ENCODE data around the gene ADARB1.

The ADARB1 gene

DNA sequence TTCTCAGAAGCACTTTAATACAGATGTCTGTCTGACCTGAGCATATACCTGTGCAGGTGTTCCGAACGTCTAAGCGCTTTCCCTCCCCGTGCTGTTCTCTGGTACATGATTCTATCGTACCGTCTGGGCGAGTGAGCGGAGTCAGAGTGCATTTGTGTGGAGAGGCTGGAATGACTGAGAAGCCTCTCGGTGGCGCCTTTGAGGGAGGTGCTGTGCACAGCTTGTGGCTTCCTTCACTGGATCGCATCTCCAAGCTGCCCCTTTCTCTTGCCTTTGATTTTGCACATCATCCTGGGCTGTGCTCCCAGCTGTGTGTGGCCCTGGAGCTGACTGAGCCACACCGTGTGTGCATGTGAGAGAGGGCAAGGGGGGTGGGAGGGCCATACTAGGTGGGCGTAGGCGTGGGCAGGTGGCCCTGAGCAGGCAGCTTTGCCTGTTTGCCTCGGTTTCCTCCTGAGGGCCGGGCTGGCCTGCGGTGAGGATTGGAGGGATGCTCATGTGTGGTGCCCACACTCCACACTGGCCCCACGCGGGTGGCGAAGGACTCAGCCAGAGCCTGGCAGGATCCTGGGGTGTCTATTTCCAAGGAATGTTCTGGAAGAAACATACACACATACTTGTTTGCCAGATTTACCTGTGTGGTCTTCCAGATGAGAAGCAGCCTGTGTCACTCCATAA lies 105.3 kb downstream of the ADARB1 start:
- Histone ChIP-seq H3K36me3 (ENCODE audit: control insufficient read depth, insufficient read depth, low read length) (no peaks in the 10 kb centered on the region), H3K4me3 (replicated peaks; ENCODE audit: low read depth, low read length) (no peak overlapping the region), H3K27me3 (replicated peaks; ENCODE audit: control insufficient read depth, insufficient read depth, low read length) (no peaks in the 10 kb centered on the region; the same call in 1 of the 2 replicates)
- TF ChIP-seq, protein P1, sequence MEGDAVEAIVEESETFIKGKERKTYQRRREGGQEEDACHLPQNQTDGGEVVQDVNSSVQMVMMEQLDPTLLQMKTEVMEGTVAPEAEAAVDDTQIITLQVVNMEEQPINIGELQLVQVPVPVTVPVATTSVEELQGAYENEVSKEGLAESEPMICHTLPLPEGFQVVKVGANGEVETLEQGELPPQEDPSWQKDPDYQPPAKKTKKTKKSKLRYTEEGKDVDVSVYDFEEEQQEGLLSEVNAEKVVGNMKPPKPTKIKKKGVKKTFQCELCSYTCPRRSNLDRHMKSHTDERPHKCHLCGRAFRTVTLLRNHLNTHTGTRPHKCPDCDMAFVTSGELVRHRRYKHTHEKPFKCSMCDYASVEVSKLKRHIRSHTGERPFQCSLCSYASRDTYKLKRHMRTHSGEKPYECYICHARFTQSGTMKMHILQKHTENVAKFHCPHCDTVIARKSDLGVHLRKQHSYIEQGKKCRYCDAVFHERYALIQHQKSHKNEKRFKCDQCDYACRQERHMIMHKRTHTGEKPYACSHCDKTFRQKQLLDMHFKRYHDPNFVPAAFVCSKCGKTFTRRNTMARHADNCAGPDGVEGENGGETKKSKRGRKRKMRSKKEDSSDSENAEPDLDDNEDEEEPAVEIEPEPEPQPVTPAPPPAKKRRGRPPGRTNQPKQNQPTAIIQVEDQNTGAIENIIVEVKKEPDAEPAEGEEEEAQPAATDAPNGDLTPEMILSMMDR (IDR thresholded peaks at IDR 0.05; ENCODE audit: insufficient read depth, low read length, poor library complexity, severe bottlenecking), result no peak
- DNase-seq (ENCODE audit: extremely low read depth, insufficient read length), result no peak

GRCh38 chr21:45180246-45180599 lies 105.8 kb downstream of the ADARB1 start:
- no peaks in the 10 kb centered on the region; the same call in 1 of the 2 replicates for H3K27me3 ChIP-seq (replicated peaks; ENCODE audit: control insufficient read depth, insufficient read depth, low read length)
- no peak for DNase-seq (ENCODE audit: extremely low read depth, insufficient read length)
- TF ChIP-seq, protein P1 (IDR thresholded peaks at IDR 0.05; ENCODE audit: insufficient read depth, low read length, poor library complexity, severe bottlenecking), result no peak
- H3K36me3 ChIP-seq (ENCODE audit: control insufficient read depth, insufficient read depth, low read length), result no peaks in the 10 kb centered on the region
- H3K4me3 ChIP-seq (replicated peaks; ENCODE audit: low read depth, low read length), result no peak overlapping the region

DNA sequence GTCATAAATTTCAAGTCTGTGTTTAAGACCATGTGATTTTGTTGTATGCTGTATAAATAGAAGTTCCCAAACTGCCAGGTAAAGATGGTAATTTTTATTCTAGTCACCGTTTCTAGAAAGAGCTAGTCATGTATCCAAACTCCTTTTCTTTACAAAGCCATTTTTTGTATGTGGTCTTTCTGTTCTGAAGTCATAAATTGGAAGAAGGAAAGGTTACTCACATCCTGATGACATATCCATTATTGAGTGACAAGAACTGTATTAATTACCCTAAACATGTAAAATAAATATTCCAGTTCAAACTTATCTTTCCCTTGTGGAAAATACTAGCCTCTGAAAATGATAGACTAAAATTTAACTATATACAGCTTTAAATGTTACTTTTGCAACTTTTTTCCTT lies 108.6 kb downstream of the ADARB1 start:
- TF ChIP-seq, protein P1 (IDR thresholded peaks at IDR 0.05; ENCODE audit: insufficient read depth, low read length, poor library complexity, severe bottlenecking), result no peak
- H3K4me3 ChIP-seq (replicated peaks; ENCODE audit: low read depth, low read length), result no peak overlapping the region
- no peak for DNase-seq (ENCODE audit: extremely low read depth, insufficient read length)
- H3K36me3 ChIP-seq (ENCODE audit: control insufficient read depth, insufficient read depth, low read length), result no peaks in the 10 kb centered on the region
- no peaks in the 10 kb centered on the region; the same call in 1 of the 2 replicates for H3K27me3 ChIP-seq (replicated peaks; ENCODE audit: control insufficient read depth, insufficient read depth, low read length)

DNA sequence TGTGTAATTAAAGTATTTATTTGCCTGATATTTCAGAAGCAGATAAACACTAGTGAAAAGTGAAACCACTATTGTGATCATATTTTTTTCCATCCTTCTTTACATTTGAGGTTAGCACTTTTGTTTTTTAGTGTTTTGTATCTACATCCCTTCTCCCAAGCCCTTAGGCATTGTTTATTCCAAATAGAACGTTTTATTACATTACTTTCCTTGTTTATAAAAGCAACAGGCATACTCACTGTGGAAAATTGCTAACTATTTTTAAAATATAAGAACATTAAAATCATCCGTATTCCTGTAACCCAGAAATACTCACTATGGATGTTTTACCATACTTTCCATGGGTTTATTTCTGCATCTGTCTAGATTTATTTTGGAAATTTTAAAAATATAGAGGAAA lies 109.5 kb downstream of the ADARB1 start:
- no peaks in the 10 kb centered on the region for H3K36me3 ChIP-seq (ENCODE audit: control insufficient read depth, insufficient read depth, low read length)
- H3K27me3 ChIP-seq (replicated peaks; ENCODE audit: control insufficient read depth, insufficient read depth, low read length), result no peaks in the 10 kb centered on the region; the same call in 1 of the 2 replicates
- TF ChIP-seq, protein P1 (IDR thresholded peaks at IDR 0.05; ENCODE audit: insufficient read depth, low read length, poor library complexity, severe bottlenecking), result no peak
- H3K4me3 ChIP-seq (replicated peaks; ENCODE audit: low read depth, low read length), result no peak overlapping the region
- no peak for DNase-seq (ENCODE audit: extremely low read depth, insufficient read length)

GRCh38 chr21:45184869-45185268 lies 110.5 kb downstream of the ADARB1 start:
- no peak for DNase-seq (ENCODE audit: extremely low read depth, insufficient read length)
- Histone ChIP-seq H3K27me3 (replicated peaks; ENCODE audit: control insufficient read depth, insufficient read depth, low read length) (no peaks in the 10 kb centered on the region; the same call in 1 of the 2 replicates), H3K36me3 (ENCODE audit: control insufficient read depth, insufficient read depth, low read length) (no peaks in the 10 kb centered on the region), H3K4me3 (replicated peaks; ENCODE audit: low read depth, low read length) (no peak overlapping the region)
- TF ChIP-seq, protein P1 (IDR thresholded peaks at IDR 0.05; ENCODE audit: insufficient read depth, low read length, poor library complexity, severe bottlenecking), result no peak
